NB4 (cell line): ENCODE measurements around the gene TPTE2.
"Not testable (repeated sequence)": the region's sequence is repeated elsewhere in the genome, so short reads cannot be mapped to it uniquely, and the experiment has no call there.

Experiments used
- MYC ChIP-seq: IDR thresholded peaks from 2 replicates; pipeline ENCODE4 v1.6.1; 2011; ENCODE audit warnings: low read depth, low read length
- POLR2A ChIP-seq: IDR thresholded peaks from 2 replicates; pipeline ENCODE4 v1.6.1; 2011; ENCODE audit warnings: mild to moderate bottlenecking; ENCODE audit not compliant: insufficient read length; ENCODE audit errors: extremely low read depth
- TF ChIP-seq, protein P1 (sequence below): IDR thresholded peaks from one replicate; pipeline ENCODE4 v1.5.1; 2012; ENCODE audit warnings: low read depth, low read length
- TF ChIP-seq, protein P2 (sequence below): IDR thresholded peaks from 2 replicates; pipeline ENCODE4 v1.6.1; 2011; ENCODE audit warnings: low read depth, low read length

DNA sequence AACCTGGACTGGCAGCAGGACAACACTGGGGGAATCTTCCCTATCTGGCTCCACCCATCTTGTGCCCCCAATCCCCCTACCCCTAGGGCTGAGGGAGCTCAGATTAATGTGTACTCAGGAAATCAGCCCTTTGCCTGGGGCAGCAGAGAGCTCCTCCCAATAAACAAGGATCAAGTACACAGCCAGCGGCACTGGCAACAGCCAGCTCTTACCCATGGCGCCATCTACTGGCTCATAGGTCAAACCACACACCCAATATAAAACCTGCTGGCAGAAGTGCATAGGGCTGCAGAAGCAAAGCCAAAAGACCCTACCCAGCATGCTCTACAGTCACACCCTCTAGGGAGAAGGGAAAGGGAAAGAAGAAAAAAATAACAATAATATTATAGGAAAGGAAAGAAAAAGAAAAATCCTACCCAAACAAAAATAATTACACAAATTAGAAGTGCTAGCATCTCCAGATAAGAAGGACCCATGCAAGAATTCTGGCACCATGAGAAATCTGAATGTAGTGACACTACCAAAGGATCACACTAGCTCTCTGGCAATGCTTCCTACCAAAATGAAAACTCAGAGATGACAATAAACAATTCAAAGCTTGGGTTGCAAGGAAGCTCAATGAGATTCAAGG lies 122.2 kb downstream of the TPTE2 start:
- TF ChIP-seq, protein P1, sequence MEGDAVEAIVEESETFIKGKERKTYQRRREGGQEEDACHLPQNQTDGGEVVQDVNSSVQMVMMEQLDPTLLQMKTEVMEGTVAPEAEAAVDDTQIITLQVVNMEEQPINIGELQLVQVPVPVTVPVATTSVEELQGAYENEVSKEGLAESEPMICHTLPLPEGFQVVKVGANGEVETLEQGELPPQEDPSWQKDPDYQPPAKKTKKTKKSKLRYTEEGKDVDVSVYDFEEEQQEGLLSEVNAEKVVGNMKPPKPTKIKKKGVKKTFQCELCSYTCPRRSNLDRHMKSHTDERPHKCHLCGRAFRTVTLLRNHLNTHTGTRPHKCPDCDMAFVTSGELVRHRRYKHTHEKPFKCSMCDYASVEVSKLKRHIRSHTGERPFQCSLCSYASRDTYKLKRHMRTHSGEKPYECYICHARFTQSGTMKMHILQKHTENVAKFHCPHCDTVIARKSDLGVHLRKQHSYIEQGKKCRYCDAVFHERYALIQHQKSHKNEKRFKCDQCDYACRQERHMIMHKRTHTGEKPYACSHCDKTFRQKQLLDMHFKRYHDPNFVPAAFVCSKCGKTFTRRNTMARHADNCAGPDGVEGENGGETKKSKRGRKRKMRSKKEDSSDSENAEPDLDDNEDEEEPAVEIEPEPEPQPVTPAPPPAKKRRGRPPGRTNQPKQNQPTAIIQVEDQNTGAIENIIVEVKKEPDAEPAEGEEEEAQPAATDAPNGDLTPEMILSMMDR: not testable (repeated sequence)
- TF ChIP-seq, protein P2, sequence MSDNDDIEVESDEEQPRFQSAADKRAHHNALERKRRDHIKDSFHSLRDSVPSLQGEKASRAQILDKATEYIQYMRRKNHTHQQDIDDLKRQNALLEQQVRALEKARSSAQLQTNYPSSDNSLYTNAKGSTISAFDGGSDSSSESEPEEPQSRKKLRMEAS: not testable (repeated sequence)
- not testable (repeated sequence) for TF ChIP-seq POLR2A, MYC
